MCF 10A (cell line): ENCODE results near the gene SH3D19. TPM values are rescaled to one million over a fixed set of nuclear protein-coding genes. Genes with fewer than 3 reads are reported as not detected.
"Not testable (repeated sequence)": the region's sequence is repeated elsewhere in the genome, so short reads cannot be mapped to it uniquely, and the experiment has no call there.

Experiments
- BruUV-seq: library from RNA; stranded (reverse); fragments of 400-500 nt; replicated peaks from 2 replicates; lab custom pipeline; 2021; lab: Mats Ljungman, UMichigan
- CTCF ChIA-PET: fragments of 300-600 bp; sonication (Branson Sonifier 250); formaldehyde crosslinking; extraction: SDS; loops from one replicate; lab custom pipeline; 2021; ENCODE audit warnings: antibody characterized with exemption, inconsistent platforms; lab: Yijun Ruan, JAX
- POLR2A ChIA-PET: fragments of 300-600, 350-650 bp; sonication (Branson Sonifier 250); formaldehyde crosslinking; extraction: SDS; loops from one replicate; lab custom pipeline; 2020; ENCODE audit warnings: antibody characterized with exemption, inconsistent platforms; lab: Yijun Ruan, JAX
- DNase-seq: peaks from one replicate; pipeline ENCODE4 v3.0.0-alpha.2; 2018; ENCODE audit not compliant: unreplicated experiment
- H3K27ac Mint-ChIP-seq: one replicate; pipeline ENCODE4 v1.8.0; 2022; ENCODE audit warnings: mild to moderate bottlenecking, low read depth, mixed read lengths; ENCODE audit not compliant: unreplicated experiment
- H3K27me3 Mint-ChIP-seq: one replicate; pipeline ENCODE4 v1.8.0; 2022; ENCODE audit warnings: mixed read lengths; ENCODE audit not compliant: insufficient read depth, unreplicated experiment
- H3K36me3 Mint-ChIP-seq: one replicate; pipeline ENCODE4 v1.8.0; 2022; ENCODE audit warnings: mild to moderate bottlenecking, moderate library complexity, mixed read lengths; ENCODE audit not compliant: insufficient read depth, unreplicated experiment
- H3K4me1 Mint-ChIP-seq: one replicate; pipeline ENCODE4 v1.8.0; 2022; ENCODE audit warnings: mixed read lengths; ENCODE audit not compliant: insufficient read depth, unreplicated experiment
- H3K4me3 Mint-ChIP-seq: one replicate; pipeline ENCODE4 v1.8.0; 2022; ENCODE audit warnings: mild to moderate bottlenecking, moderate library complexity, mixed read lengths; ENCODE audit not compliant: unreplicated experiment
- H3K9me3 Mint-ChIP-seq: one replicate; pipeline ENCODE4 v1.8.0; 2022; ENCODE audit warnings: mixed read lengths; ENCODE audit not compliant: unreplicated experiment
- CTCF ChIP-seq: fragments of 200-600 bp; IDR thresholded peaks from one replicate; pipeline ENCODE4 v1.8.0; 2022; ENCODE audit warnings: antibody characterized with exemption, mild to moderate bottlenecking; ENCODE audit not compliant: unreplicated experiment
- intact Hi-C: fragments of 100-400 bp; cut with micrococcal nuclease; formaldehyde crosslinking; loops from 2 replicates; pipeline ENCODE4 v1.14.1; 2022
- total RNA-seq: library from RNA; stranded (reverse); gene quantifications from 2 replicates; pipeline ENCODE4 v1.2.3, GENCODE V29; 2022

Gene SH3D19
- total RNA-seq, 1 experiment from 2014 or later = 51.3 TPM

- intact Hi-C loops = no loop called here
- Mint-ChIP-seq H3K36me3 (peaks cover 5% of the 10 kb centered on the region), H3K27me3 (no peaks in the 10 kb centered on the region), H3K4me3 (no peak overlapping the region), H3K9me3 (no peaks in the 10 kb centered on the region), H3K27ac (no peak overlapping the region), H3K4me1 (no peaks in the 10 kb centered on the region)
- ChIA-PET POLR2A (interaction anchor here (0.6 to 2.3 kb wide), 3 partner anchors 10 to 89 kb away, joined by 3 to 9 read pairs (median 3); partner anchors contain the start of gene SH3D19), CTCF (interaction anchor here (0.7 kb wide), 1 partner anchor 591 kb away, joined by 3 read pairs; no protein-coding TSS in a partner anchor)
- no peak for TF ChIP-seq CTCF
- BruUV-seq = no TSS peak
- no peak for DNase-seq
Observed at GRCh38 chr4:151236036-151236435, 89.4 kb downstream of the SH3D19 start.

- BruUV-seq, CTCF ChIA-PET, H3K27me3 Mint-ChIP-seq, H3K36me3 Mint-ChIP-seq, H3K9me3 Mint-ChIP-seq, H3K4me1 Mint-ChIP-seq, DNase-seq, H3K4me3 Mint-ChIP-seq, intact Hi-C loops, H3K27ac Mint-ChIP-seq: not testable (repeated sequence)
- POLR2A ChIA-PET = interaction anchor here (0.7 to 2.3 kb wide), 2 partner anchors 9 to 90 kb away, joined by 3 to 9 read pairs; partner anchors contain the start of gene SH3D19
Observed at GRCh38 chr4:151235373-151235772, 90.0 kb downstream of the SH3D19 start.

GRCh38 chr4:151233600-151233999 is 91.8 kb downstream of the SH3D19 start:
- no peak for DNase-seq
- Mint-ChIP-seq H3K36me3 (peaks cover 5% of the 10 kb centered on the region), H3K27ac (no peak overlapping the region), H3K9me3 (no peaks in the 10 kb centered on the region), H3K4me3 (no peak overlapping the region), H3K4me1 (peaks cover 2% of the 10 kb centered on the region), H3K27me3 (no peaks in the 10 kb centered on the region)
- CTCF ChIA-PET = no interaction called here
- BruUV-seq = no TSS peak
- intact Hi-C loops = no loop called here
- POLR2A ChIA-PET = interaction anchor here (0.6 to 1.3 kb wide), 2 partner anchors 8 to 163 kb away, joined by 3 to 4 read pairs; no protein-coding TSS in a partner anchor
- no peak for TF ChIP-seq CTCF

- Mint-ChIP-seq H3K27ac (no peak overlapping the region), H3K36me3 (peaks cover 5% of the 10 kb centered on the region), H3K4me3 (no peak overlapping the region), H3K4me1 (peaks cover 14% of the 10 kb centered on the region), H3K27me3 (no peaks in the 10 kb centered on the region), H3K9me3 (no peaks in the 10 kb centered on the region)
- no peak for DNase-seq
- POLR2A ChIA-PET = no interaction called here
- no peak for TF ChIP-seq CTCF
- intact Hi-C loops = no loop called here
- CTCF ChIA-PET = interaction anchor here (0.6 kb wide), 1 partner anchor 124 kb away, joined by 3 read pairs; no protein-coding TSS in a partner anchor
- no TSS peak for BruUV-seq
Observed at GRCh38 chr4:151231915-151232595, 93.3 kb downstream of the SH3D19 start.
